ENCODE data around the gene SPOCK2. TPM values are rescaled to one million over a fixed set of nuclear protein-coding genes. Genes with fewer than 3 reads are reported as not detected.
"Not testable (repeated sequence)": the region's sequence is repeated elsewhere in the genome, so short reads cannot be mapped to it uniquely, and the experiment has no call there.

Gene SPOCK2
- total RNA-seq, 3 donors from 2014 or later, result 74.7 to 85.7 (median 83.2) TPM

- Mint-ChIP-seq H3K27me3 (ENCODE audit: low read depth) (peaks cover 4% of the 10 kb centered on the region), H3K9me3 (no peaks in the 10 kb centered on the region), H3K4me3 (no peak overlapping the region), H3K36me3 (ENCODE audit: insufficient read depth) (no peaks in the 10 kb centered on the region), H3K4me1 (ENCODE audit: low read depth) (no peaks in the 10 kb centered on the region)
- ATAC-seq (no peak), DNase-seq (no peak)
Measured at GRCh38 chr10:72034040-72034499, 54.3 kb downstream of the SPOCK2 start.

- H3K27me3 Mint-ChIP-seq (ENCODE audit: low read depth); H3K36me3 Mint-ChIP-seq (ENCODE audit: insufficient read depth); H3K4me3 Mint-ChIP-seq; DNase-seq; H3K9me3 Mint-ChIP-seq; H3K4me1 Mint-ChIP-seq (ENCODE audit: low read depth); ATAC-seq: not testable (repeated sequence)
Measured at GRCh38 chr10:72032409-72033162, 55.8 kb downstream of the SPOCK2 start.

GRCh38 chr10:72031706-72032105 lies 56.6 kb downstream of the SPOCK2 start:
- Mint-ChIP-seq H3K36me3 (ENCODE audit: insufficient read depth) (no peaks in the 10 kb centered on the region), H3K27me3 (ENCODE audit: low read depth) (peaks cover 12% of the 10 kb centered on the region), H3K4me1 (ENCODE audit: low read depth) (no peaks in the 10 kb centered on the region), H3K4me3 (no peak overlapping the region), H3K9me3 (no peaks in the 10 kb centered on the region)
- ATAC-seq (no peak), DNase-seq (no peak)

DNA sequence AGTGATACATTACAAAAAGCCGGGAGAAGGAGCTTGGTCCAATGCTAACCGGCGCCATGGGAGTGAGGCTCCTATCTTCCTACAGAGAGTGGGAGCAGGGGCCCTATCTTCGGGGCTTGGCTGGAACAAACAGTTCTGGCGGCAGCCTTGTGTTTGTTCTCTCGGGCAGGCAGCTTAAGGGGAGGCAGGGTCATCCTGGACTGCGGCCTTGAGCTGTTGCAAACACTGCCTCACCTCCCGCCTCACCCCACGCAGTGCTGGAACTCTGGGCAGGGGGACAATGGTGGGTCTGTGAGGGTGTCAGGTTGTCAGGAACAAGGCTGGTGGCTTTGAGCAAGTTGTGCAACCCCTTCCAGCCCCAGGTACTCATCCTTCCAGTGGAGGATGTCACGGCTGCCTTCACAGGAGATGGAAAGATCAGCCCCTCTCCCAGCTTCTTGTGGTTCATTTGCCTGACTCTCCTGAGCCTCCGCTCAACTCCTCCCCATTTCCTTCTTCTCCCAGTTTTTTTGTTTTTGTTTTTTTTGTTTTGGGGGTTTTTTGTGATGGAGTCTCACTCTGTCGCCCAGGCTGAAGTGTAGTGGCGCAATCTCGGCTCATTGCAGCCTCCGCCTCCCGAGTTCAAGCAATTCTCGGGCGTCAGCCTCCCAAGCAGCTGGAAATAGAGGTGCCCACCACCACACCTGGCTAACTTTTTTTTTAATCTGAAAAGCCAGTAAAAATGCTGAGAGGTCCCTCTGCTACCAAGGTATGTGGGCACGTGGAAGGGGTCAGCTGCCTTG lies 57.4 kb downstream of the SPOCK2 start:
- Mint-ChIP-seq H3K4me3 (no peak overlapping the region), H3K9me3 (no peaks in the 10 kb centered on the region), H3K27me3 (ENCODE audit: low read depth) (peaks cover 12% of the 10 kb centered on the region), H3K36me3 (ENCODE audit: insufficient read depth) (no peaks in the 10 kb centered on the region), H3K4me1 (ENCODE audit: low read depth) (no peaks in the 10 kb centered on the region)
- ATAC-seq (no peak), DNase-seq (no peak)

DNA sequence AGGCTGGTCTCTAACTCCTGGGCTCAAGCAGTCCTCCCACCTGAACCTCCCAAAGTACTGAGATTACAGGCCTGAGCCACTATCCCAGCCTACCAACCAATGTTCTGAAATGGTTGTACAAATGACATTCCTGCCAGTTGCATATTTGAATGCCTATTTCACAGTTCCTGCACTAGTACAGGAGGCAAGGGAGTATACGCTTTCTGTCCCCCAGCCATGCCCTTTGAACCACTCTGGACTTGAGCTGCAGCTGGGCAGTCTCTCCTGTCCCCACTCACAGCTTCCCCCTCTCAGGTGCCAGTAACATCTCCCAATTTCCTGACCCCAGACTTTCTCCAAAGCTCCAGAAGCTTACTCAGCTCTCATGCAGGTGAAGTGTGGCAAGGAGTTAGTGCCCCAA lies 58.9 kb downstream of the SPOCK2 start:
- H3K4me3 Mint-ChIP-seq, result no peak overlapping the region
- no peaks in the 10 kb centered on the region for H3K36me3 Mint-ChIP-seq (ENCODE audit: insufficient read depth)
- H3K4me1 Mint-ChIP-seq (ENCODE audit: low read depth), result no peaks in the 10 kb centered on the region
- DNase-seq (no peak), ATAC-seq (no peak)
- H3K27me3 Mint-ChIP-seq (ENCODE audit: low read depth), result peaks cover 12% of the 10 kb centered on the region
- no peaks in the 10 kb centered on the region for H3K9me3 Mint-ChIP-seq

- Mint-ChIP-seq H3K4me1 (ENCODE audit: low read depth) (no peaks in the 10 kb centered on the region), H3K36me3 (ENCODE audit: insufficient read depth) (no peaks in the 10 kb centered on the region), H3K27me3 (ENCODE audit: low read depth) (peaks cover 12% of the 10 kb centered on the region), H3K4me3 (no peak overlapping the region), H3K9me3 (no peaks in the 10 kb centered on the region)
- DNase-seq (no peak), ATAC-seq (no peak)
Measured at GRCh38 chr10:72027498-72027897, 60.9 kb downstream of the SPOCK2 start.

- no peaks in the 10 kb centered on the region for H3K4me1 Mint-ChIP-seq (ENCODE audit: low read depth)
- no peaks in the 10 kb centered on the region for H3K9me3 Mint-ChIP-seq
- peaks cover 9% of the 10 kb centered on the region for H3K27me3 Mint-ChIP-seq (ENCODE audit: low read depth)
- no peaks in the 10 kb centered on the region for H3K36me3 Mint-ChIP-seq (ENCODE audit: insufficient read depth)
- no peak for DNase-seq
- ATAC-seq, result no peak
- H3K4me3 Mint-ChIP-seq, result no peak overlapping the region
Measured at GRCh38 chr10:72026278-72027111, 61.9 kb downstream of the SPOCK2 start.

- H3K27me3 Mint-ChIP-seq (ENCODE audit: low read depth), result peaks cover 9% of the 10 kb centered on the region
- no peak overlapping the region for H3K4me3 Mint-ChIP-seq
- no peaks in the 10 kb centered on the region for H3K36me3 Mint-ChIP-seq (ENCODE audit: insufficient read depth)
- H3K4me1 Mint-ChIP-seq (ENCODE audit: low read depth), result no peaks in the 10 kb centered on the region
- ATAC-seq, result no peak
- no peaks in the 10 kb centered on the region for H3K9me3 Mint-ChIP-seq
- no peak for DNase-seq
Measured at GRCh38 chr10:72025832-72026231, 62.5 kb downstream of the SPOCK2 start.

DNA sequence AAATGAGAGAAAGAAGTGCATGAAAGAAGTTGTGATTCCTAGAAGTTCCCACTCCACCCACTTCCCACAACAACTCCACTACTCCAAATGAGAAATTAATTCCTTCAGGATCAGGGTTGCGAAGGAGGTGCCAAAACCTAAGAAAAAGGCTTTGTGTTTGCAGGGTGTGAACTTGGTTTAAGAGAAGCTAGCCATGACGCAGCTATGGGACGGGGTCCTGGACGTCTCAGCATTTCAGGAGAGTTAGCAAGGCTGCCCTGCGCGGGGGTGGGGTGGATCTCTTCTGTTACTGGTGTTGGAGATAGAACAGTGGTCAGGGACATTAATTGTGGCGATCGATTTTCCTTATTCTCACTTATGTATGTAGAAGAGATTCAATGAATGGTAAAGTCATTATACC lies 63.0 kb downstream of the SPOCK2 start:
- Mint-ChIP-seq H3K36me3 (ENCODE audit: insufficient read depth) (no peaks in the 10 kb centered on the region), H3K27me3 (ENCODE audit: low read depth) (peaks cover 9% of the 10 kb centered on the region), H3K9me3 (no peaks in the 10 kb centered on the region), H3K4me1 (ENCODE audit: low read depth) (no peaks in the 10 kb centered on the region), H3K4me3 (no peak overlapping the region)
- no peak for ATAC-seq
- no peak for DNase-seq

DNA sequence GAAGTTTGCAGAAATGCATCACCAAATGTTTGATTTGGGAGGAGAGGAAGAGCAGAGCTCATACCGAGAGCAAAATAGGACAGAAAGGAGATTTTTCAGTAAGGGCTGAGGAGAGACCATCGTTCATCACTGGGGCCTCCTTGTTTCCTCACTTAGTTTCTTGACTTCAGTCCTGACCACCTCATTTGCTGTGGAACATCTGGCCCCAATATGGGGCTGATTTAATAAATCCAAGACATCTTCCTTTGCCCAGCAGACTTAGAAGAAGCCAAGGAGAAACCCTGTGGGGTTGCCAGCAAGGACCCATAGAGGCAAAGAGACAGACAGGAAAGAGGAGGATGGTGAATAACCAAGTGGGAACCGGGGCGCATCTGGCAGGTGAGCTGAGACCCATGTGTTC lies 63.8 kb downstream of the SPOCK2 start:
- Mint-ChIP-seq H3K4me3 (no peak overlapping the region), H3K4me1 (ENCODE audit: low read depth) (no peaks in the 10 kb centered on the region), H3K27me3 (ENCODE audit: low read depth) (peaks cover 9% of the 10 kb centered on the region), H3K9me3 (no peaks in the 10 kb centered on the region), H3K36me3 (ENCODE audit: insufficient read depth) (no peaks in the 10 kb centered on the region)
- ATAC-seq, result no peak
- no peak for DNase-seq

- no peak for ATAC-seq
- Mint-ChIP-seq H3K36me3 (ENCODE audit: insufficient read depth) (no peaks in the 10 kb centered on the region), H3K4me1 (ENCODE audit: low read depth) (no peaks in the 10 kb centered on the region), H3K9me3 (no peaks in the 10 kb centered on the region), H3K4me3 (no peak overlapping the region), H3K27me3 (ENCODE audit: low read depth) (no peaks in the 10 kb centered on the region)
- DNase-seq, result no peak
Measured at GRCh38 chr10:72022228-72022627, 66.1 kb downstream of the SPOCK2 start.

DNA sequence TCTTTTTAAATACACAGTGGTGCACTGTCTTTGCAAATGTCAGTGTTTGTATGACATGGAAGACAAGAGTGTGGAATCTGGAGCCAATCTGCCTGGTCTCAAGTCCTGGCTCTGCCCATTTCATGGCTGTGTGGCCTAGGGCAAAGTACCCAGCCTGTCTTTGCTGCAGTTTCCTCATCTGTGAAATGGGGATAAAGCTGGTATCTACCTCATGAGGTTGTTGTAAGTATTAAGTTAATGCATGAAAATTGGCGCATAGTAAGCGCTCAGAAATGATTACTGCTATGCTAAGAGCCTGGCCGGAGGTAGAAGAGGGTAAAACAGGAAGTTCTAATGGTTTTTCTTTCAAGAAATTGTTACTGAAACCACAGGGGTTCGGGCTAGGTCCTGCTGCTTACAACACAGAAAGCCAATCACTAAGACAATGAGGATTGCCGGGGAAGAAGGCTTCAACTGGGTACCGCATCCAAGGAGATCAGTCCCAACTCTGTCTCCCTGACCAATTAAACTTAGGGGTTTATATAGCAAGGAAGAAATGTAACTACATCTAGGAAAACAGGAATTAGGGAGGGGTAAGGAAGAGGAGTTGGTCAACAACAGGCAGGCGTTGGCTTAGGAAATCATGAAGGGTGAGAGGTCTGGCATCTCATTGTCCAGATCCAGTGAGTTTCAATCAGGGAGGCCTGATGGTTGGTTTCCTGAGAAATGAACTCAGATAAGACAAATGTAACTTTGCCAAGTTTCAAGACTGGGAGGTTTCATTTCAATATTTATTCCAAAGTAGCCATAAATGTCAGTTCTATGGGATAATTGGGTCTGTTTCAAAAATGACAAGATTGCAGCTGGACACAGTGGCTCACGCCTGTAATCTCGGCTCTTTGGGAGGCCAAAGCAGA lies 67.2 kb downstream of the SPOCK2 start:
- ATAC-seq (no peak), DNase-seq (no peak)
- H3K27me3 Mint-ChIP-seq (ENCODE audit: low read depth), result no peaks in the 10 kb centered on the region
- H3K36me3 Mint-ChIP-seq (ENCODE audit: insufficient read depth), result no peaks in the 10 kb centered on the region
- H3K4me1 Mint-ChIP-seq (ENCODE audit: low read depth), result no peaks in the 10 kb centered on the region
- no peak overlapping the region for H3K4me3 Mint-ChIP-seq
- no peaks in the 10 kb centered on the region for H3K9me3 Mint-ChIP-seq

GRCh38 chr10:72019085-72019876 lies 69.1 kb downstream of the SPOCK2 start:
- no peak for DNase-seq
- Mint-ChIP-seq H3K4me1 (ENCODE audit: low read depth) (no peaks in the 10 kb centered on the region), H3K36me3 (ENCODE audit: insufficient read depth) (no peaks in the 10 kb centered on the region), H3K4me3 (no peak overlapping the region), H3K9me3 (no peaks in the 10 kb centered on the region), H3K27me3 (ENCODE audit: low read depth) (no peaks in the 10 kb centered on the region)
- no peak for ATAC-seq

Data from activated T-cell treated with anti-CD3 and anti-CD28 coated beads, Interleukin-2, amount 50 U/mL, for 4 hours (primary cell).